Upper lobe of left lung (tissue), 4 donors: ENCODE results near the gene HCAR1.
"Not testable (repeated sequence)": the region's sequence is repeated elsewhere in the genome, so short reads cannot be mapped to it uniquely, and the experiment has no call there.

Source experiments
- CTCF ChIP-seq, 6 experiments: fragments of 450-650 bp in 4 of 6; fragments of 200-600 bp in 2 of 6; sonication (generic) in 2 of 6; IDR thresholded peaks; one replicate each; pipeline ENCODE4 v1.5.1; 2016 to 2019; ENCODE audit warnings: antibody characterized with exemption in 6 of 6
- EP300 ChIP-seq, 4 donors: sonication (generic); formaldehyde crosslinking; IDR thresholded peaks; one replicate each; pipeline ENCODE4 v1.5.1; 2017; ENCODE audit warnings: antibody characterized with exemption in 4 of 4, control low read depth in 2 of 4
- POLR2A ChIP-seq, 4 donors: fragments of 450-650 bp; IDR thresholded peaks; one replicate each; pipeline ENCODE4 v1.5.1; 2016 to 2017; ENCODE audit warnings: antibody characterized with exemption in 4 of 4, mild to moderate bottlenecking in 2 of 4
- POLR2AphosphoS5 ChIP-seq, 2 donors: sonication (generic); formaldehyde crosslinking; IDR thresholded peaks; one replicate each; pipeline ENCODE4 v1.5.1; 2017; ENCODE audit warnings: antibody characterized with exemption in 2 of 2

DNA sequence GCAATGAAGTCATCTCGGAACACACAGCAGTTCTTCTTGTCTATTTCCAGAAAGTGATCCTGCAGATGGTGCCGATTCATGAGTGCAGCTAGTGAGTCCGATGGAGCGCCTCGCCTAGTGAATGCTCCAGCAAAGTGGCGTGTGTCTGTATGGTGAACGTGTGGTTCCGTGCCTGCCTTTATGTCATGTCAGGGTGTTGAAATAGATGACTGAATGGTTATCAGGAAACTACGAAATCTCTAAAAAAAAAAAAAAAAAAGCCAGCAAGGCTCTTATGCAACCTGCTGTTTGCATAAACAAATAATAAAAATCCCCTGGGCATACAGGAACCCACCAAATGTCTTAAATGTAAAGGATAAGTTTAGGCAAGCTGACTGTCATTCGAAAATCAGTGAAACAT is 14.0 kb downstream of the HCAR1 start, which contains the start of gene HCAR3:
- not testable (repeated sequence) for TF ChIP-seq CTCF, POLR2A, EP300, POLR2AphosphoS5 (IDR thresholded peaks at IDR 0.05)
